Activated T-cell treated with anti-CD3 and anti-CD28 coated beads, Interleukin-2, amount 50 U/mL, for 72 hours (primary cell): Measurements from ENCODE around the gene FOXR1. TPM values are rescaled to one million over a fixed set of nuclear protein-coding genes. Genes with fewer than 3 reads are reported as not detected.
"Not testable (repeated sequence)": the region's sequence is repeated elsewhere in the genome, so short reads cannot be mapped to it uniquely, and the experiment has no call there.

ENCODE experiments used
- ATAC-seq, 2 donors: fragments of 150-1000 bp; cut with Tn5 transposase; replicated peaks in 1 of 2; 2 replicates each; pipeline ENCODE4 v1.10.0; 2021; ENCODE audit warnings: moderate library complexity in 2 of 2, mild to moderate bottlenecking in 1 of 2
- DNase-seq, 2 donors: peaks; one replicate each; pipeline ENCODE4 v3.0.0; 2021 to 2022; ENCODE audit warnings: mixed read lengths in 1 of 2
- H3K27ac Mint-ChIP-seq: one replicate; pipeline ENCODE4 v1.8.0; 2022; ENCODE audit warnings: mild to moderate bottlenecking, moderate library complexity, mixed read lengths
- H3K27me3 Mint-ChIP-seq: one replicate; pipeline ENCODE4 v1.8.0; 2022; ENCODE audit warnings: low read depth, mixed read lengths
- H3K36me3 Mint-ChIP-seq, 2 donors: one replicate each; pipeline ENCODE4 v1.8.0; 2022; ENCODE audit warnings: mixed read lengths in 2 of 2, mild to moderate bottlenecking in 1 of 2; ENCODE audit not compliant: insufficient read depth in 2 of 2
- H3K4me1 Mint-ChIP-seq: one replicate; pipeline ENCODE4 v1.8.0; 2022; ENCODE audit warnings: low read depth, mixed read lengths
- H3K4me3 Mint-ChIP-seq, 2 donors: one replicate each; pipeline ENCODE4 v1.8.0; 2022; ENCODE audit warnings: mild to moderate bottlenecking in 2 of 2, mixed read lengths in 2 of 2, moderate library complexity in 2 of 2
- H3K9me3 Mint-ChIP-seq, 2 donors: one replicate each; pipeline ENCODE4 v1.8.0; 2022; ENCODE audit warnings: mixed read lengths in 2 of 2
- total RNA-seq, 2 donors: library from RNA; stranded (reverse); gene quantifications; one replicate each; pipeline ENCODE4 v1.2.3, GENCODE V29; 2022

The FOXR1 gene
- total RNA-seq, 2 donors from 2014 or later = not detected

GRCh38 chr11:119016216-119017009, 44.9 kb downstream of the FOXR1 start:
- Mint-ChIP-seq H3K27me3 (no peaks in the 10 kb centered on the region), H3K4me1 (peaks cover 53% of the 10 kb centered on the region), H3K4me3 (peak overlapping the region; percentile 96 to 98), H3K27ac (peak overlapping the region; percentile 99), H3K36me3 (peaks cover 28 to 42% of the 10 kb centered on the region in 2 donors), H3K9me3 (no peaks in the 10 kb centered on the region)
- ATAC-seq (no peak), DNase-seq (no peak)

DNA sequence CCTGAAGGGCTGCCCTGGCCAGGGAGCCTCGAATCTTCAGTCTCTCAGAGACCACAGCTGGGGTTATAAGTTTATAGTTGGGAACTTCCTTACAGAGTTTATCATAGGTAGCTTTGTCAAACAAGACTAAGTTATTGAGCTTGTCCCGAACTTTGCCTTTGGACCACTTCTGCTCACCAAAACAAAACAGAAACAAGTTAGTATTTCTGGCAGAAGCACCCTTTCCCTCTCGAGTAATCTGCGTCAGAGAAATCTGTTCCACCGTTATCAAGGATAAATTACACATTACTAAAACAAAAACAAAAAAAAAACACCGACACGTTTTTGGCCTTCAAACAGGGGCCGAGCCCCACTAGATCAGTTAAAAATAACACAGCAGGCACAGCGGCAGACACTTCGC, 45.8 kb downstream of the FOXR1 start:
- peak overlapping the region; percentile 96 to 98 for H3K4me3 Mint-ChIP-seq
- peaks cover 56% of the 10 kb centered on the region for H3K4me1 Mint-ChIP-seq
- not testable (repeated sequence) for DNase-seq, ATAC-seq, H3K27me3 Mint-ChIP-seq, H3K9me3 Mint-ChIP-seq
- H3K27ac Mint-ChIP-seq = peak overlapping the region; percentile 99
- H3K36me3 Mint-ChIP-seq = peaks cover 26 to 46% of the 10 kb centered on the region in 2 donors

GRCh38 chr11:119018074-119018938, 46.7 kb downstream of the FOXR1 start, which contains the start of the genes RPS25 and TRAPPC4:
Gene RPS25, minus strand, starts transcription at chr11:119018343. Its CDS starts 59 bp downstream, at chr11:119018284.
Gene TRAPPC4, plus strand, starts transcription at chr11:119018766. Its CDS starts 30 bp downstream, at chr11:119018796.
- Mint-ChIP-seq H3K4me1 (peaks cover 61% of the 10 kb centered on the region), H3K36me3 (peaks cover 21 to 40% of the 10 kb centered on the region in 2 donors)

GRCh38 chr11:119019996-119020395, 48.4 kb downstream of the FOXR1 start:
- peaks cover 69% of the 10 kb centered on the region for H3K4me1 Mint-ChIP-seq

More at GRCh38 chr11:119018074-119018938, 46.7 kb downstream of the FOXR1 start, which contains the start of the genes RPS25 and TRAPPC4:
- ATAC-seq (peak; percentile 92), DNase-seq (peak; percentile 94 to 97)
- H3K27me3 Mint-ChIP-seq = no peaks in the 10 kb centered on the region
- H3K9me3 Mint-ChIP-seq = no peaks in the 10 kb centered on the region
- peak within 1 kb of the TSS; percentile 99 for H3K27ac Mint-ChIP-seq
- peak within 1 kb of the TSS; percentile 96 to 98 for H3K4me3 Mint-ChIP-seq

DNA sequence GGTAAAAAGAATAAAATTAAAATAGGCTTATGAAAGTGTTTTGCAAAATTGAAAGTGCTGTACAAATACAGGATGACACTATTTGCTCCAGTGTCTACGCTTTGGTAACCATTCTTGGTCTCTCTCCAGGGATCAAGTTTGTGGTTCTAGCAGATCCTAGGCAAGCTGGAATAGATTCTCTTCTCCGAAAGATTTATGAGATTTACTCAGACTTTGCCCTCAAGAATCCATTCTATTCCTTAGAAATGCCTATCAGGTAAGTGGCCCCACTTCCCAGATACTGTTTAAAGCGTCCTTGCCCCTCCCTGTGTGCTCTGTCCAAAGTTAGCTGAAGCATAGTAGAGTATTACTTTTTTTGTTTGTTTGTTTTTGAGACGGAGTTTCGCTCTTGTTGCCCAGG, 50.1 kb downstream of the FOXR1 start:
- Mint-ChIP-seq H3K4me3 (peak overlapping the region; percentile 64 to 96), H3K27ac (peak overlapping the region; percentile 86), H3K36me3 (peaks cover 17 to 33% of the 10 kb centered on the region in 2 donors)

More at GRCh38 chr11:119019996-119020395, 48.4 kb downstream of the FOXR1 start:
- H3K9me3 Mint-ChIP-seq = no peaks in the 10 kb centered on the region
- ATAC-seq (no peak), DNase-seq (no peak)
- H3K4me3 Mint-ChIP-seq = peak overlapping the region; percentile 96 to 98
- peaks cover 21 to 34% of the 10 kb centered on the region in 2 donors for H3K36me3 Mint-ChIP-seq
- H3K27me3 Mint-ChIP-seq = no peaks in the 10 kb centered on the region
- peak overlapping the region; percentile 99 for H3K27ac Mint-ChIP-seq

GRCh38 chr11:119023741-119024140, 52.2 kb downstream of the FOXR1 start:
- no peak for ATAC-seq
- no peaks in the 10 kb centered on the region for H3K9me3 Mint-ChIP-seq
- peaks cover 9 to 22% of the 10 kb centered on the region in 2 donors for H3K36me3 Mint-ChIP-seq
- no peak for DNase-seq
- peak overlapping the region in 1 of 2 donors; percentile 47 for H3K4me3 Mint-ChIP-seq
- peaks cover 57% of the 10 kb centered on the region for H3K4me1 Mint-ChIP-seq
- no peaks in the 10 kb centered on the region for H3K27me3 Mint-ChIP-seq
- H3K27ac Mint-ChIP-seq = peak overlapping the region; percentile 91

More for the DNA sequence above, 50.1 kb downstream of the FOXR1 start:
- H3K4me1 Mint-ChIP-seq = peaks cover 60% of the 10 kb centered on the region
- ATAC-seq = no peak
- no peaks in the 10 kb centered on the region for H3K9me3 Mint-ChIP-seq
- no peaks in the 10 kb centered on the region for H3K27me3 Mint-ChIP-seq
- DNase-seq = no peak

DNA sequence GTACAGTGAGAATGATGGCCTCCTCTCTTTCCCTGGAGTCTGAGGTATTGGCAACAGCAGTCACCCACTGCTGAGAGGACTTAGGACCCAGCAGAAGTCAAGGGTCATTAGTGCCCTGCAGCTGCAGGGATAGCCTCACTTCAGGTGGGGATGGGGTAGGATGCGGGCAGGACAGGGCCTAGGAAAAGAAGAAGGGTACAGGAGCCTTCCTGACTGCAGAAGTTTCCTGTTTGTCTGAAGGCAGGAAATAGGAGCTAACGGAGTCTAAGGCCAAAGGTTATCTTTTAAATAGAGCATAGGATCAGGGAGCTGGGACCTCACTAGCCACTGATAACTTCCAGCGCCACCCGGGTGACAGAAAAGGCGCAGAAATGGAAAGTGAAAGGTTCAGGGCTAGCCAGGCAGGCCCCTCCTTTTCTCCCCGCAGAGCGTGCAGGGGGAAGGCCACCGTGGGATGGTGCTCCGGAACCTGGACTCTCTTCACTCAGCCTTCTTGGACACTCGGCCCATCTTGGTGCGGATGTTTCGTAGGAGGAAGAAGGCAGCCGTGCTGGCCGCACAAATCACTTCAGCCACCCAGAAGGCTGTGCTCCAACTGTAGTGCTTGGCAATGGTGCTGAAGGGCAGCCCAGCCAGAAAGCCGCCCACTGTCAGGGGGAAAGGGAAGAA, 53.0 kb downstream of the FOXR1 start:
- H3K4me3 Mint-ChIP-seq = no peak overlapping the region
- peak overlapping the region; percentile 73 for H3K27ac Mint-ChIP-seq
- H3K36me3 Mint-ChIP-seq = peaks cover 9 to 22% of the 10 kb centered on the region in 2 donors
- H3K9me3 Mint-ChIP-seq = no peaks in the 10 kb centered on the region
- DNase-seq = no peak
- no peaks in the 10 kb centered on the region for H3K27me3 Mint-ChIP-seq
- peaks cover 61% of the 10 kb centered on the region for H3K4me1 Mint-ChIP-seq
- ATAC-seq = no peak

DNA sequence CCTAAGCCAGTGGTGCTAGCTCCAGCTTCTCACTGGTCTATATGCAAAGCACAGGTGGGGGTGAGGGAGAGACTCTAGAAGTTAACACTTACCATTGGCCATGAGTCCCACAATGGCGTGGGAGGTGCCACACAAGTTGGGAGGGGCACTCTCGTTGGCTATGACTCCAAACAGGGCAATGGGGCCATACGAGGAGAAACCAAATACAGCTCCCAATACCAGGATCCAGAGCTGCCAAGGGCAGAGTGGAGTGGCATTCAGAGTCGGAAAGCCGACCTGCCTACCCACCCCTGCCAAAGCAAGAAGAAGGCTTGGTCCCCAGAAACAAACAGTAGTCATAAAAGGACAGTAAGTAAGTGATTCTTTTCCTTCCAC, 53.5 kb downstream of the FOXR1 start:
- Mint-ChIP-seq H3K4me3 (no peak overlapping the region), H3K27ac (peak overlapping the region; percentile 49), H3K27me3 (no peaks in the 10 kb centered on the region), H3K4me1 (peaks cover 61% of the 10 kb centered on the region), H3K36me3 (peaks cover 7 to 20% of the 10 kb centered on the region in 2 donors), H3K9me3 (no peaks in the 10 kb centered on the region)
- DNase-seq (no peak), ATAC-seq (no peak)

- H3K4me1 Mint-ChIP-seq = peaks cover 57% of the 10 kb centered on the region
- peak overlapping the region; percentile 49 for H3K27ac Mint-ChIP-seq
- DNase-seq (no peak), ATAC-seq (no peak)
- H3K27me3 Mint-ChIP-seq = no peaks in the 10 kb centered on the region
- no peaks in the 10 kb centered on the region for H3K9me3 Mint-ChIP-seq
- peaks cover 7 to 20% of the 10 kb centered on the region in 2 donors for H3K36me3 Mint-ChIP-seq
- H3K4me3 Mint-ChIP-seq = no peak overlapping the region
These were observed 54.0 kb downstream of the FOXR1 start for GRCh38 chr11:119025541-119025940.

- Mint-ChIP-seq H3K9me3 (no peaks in the 10 kb centered on the region), H3K36me3 (peaks cover 7 to 20% of the 10 kb centered on the region in 2 donors), H3K27ac (no peak overlapping the region), H3K4me3 (no peak overlapping the region), H3K27me3 (no peaks in the 10 kb centered on the region), H3K4me1 (peaks cover 53% of the 10 kb centered on the region)
- ATAC-seq (no peak), DNase-seq (no peak)
These were observed 54.6 kb downstream of the FOXR1 start for GRCh38 chr11:119025978-119026766.

DNA sequence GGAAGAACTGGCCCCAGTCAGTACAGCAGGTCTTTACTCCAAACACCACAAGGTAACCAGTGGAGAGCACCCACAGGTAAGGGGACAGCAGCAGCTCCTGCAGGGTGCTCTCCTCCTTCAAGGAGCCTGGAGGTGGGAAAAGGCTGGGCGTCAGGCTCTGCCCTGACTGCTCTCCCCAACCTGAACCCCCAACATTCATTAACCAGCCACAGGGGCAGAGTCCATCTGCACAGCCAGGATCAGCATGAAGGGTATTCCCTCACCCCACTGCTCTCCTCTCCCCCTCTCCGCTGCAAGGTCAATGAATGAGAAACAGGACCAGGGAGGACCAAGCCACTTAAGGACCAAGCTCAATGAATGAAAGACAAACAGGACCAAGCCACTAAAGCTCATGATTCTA, 55.4 kb downstream of the FOXR1 start:
- Mint-ChIP-seq H3K4me3 (no peak overlapping the region), H3K27me3 (no peaks in the 10 kb centered on the region), H3K36me3 (peaks cover 7 to 16% of the 10 kb centered on the region in 2 donors), H3K27ac (no peak overlapping the region), H3K4me1 (peaks cover 50% of the 10 kb centered on the region), H3K9me3 (no peaks in the 10 kb centered on the region)
- DNase-seq = no peak
- ATAC-seq = no peak
